SW 1271 (cell line): ENCODE data around the gene NASP.
A peak's percentile ranks its signal among the peaks of the same experiment; 100 is the strongest.
"Not testable (repeated sequence)": the region's sequence is repeated elsewhere in the genome, so short reads cannot be mapped to it uniquely, and the experiment has no call there.

Experiments
- DNase-seq, 2 experiments: peaks; one replicate each; lab custom pipeline; 2025; lab: John Stamatoyannopoulos, UW

The NASP gene

GRCh38 chr1:45570631-45571030, 13.2 kb upstream of the NASP start:
- DNase-seq, result no peak

DNA sequence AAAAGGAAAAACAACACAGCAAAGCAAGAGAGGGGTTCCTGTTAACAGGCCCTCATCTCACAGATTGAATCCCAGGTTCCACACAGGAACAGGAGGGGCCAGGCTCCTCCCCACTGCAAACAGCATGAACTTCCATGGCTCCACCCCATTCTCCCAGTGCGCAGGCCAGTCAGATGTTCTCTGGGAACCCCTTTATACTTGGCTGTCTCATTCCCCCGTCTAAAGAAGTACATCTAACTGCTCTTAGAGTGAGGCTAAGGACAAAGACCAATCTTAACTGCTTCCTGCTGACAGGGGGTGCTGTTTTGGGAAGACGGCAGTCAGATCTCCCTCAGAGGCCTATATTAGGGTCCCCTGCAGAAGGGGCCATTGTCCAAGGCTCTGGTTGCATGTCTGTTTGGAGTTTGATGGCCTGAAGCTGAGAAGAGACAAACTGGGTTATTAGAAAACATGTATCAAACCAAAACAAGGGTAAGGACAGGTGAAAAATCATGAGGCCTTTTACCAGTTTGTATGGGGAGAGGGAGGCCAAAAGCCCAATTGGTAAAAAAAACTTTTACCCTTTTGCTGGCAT, 10.5 kb upstream of the NASP start:
- DNase-seq, result no peak

DNA sequence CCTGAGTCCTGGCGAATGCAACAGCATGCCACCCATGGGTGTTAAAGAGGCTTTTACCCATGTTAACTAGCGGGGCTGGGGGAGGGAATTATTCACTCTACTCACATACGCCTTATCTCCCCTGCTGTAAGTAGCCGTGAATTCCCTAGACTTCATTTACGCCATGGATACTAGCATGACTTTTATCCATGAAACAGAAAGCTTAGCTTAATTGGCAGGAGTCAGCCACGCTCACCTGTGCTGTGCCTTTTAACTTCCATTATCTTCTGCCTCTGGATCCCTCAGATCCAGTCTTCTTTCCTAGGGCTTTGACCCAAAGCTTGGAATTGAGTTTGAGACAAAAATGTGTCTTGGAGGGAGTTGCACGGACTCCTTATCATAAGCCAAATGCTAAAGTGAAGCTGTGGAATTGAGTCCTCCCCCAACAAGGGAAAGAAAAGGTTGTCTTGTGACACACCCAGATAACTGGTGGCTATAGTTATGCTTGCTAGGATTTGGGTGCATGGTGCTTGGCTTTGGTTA, 9.7 kb upstream of the NASP start:
- DNase-seq, result no peak

- peak; percentile 78 to 94 for DNase-seq
Observed at GRCh38 chr1:45583264-45583665, 576 bp upstream of the NASP start.

- DNase-seq, result peak; percentile 45 to 74
Observed at GRCh38 chr1:45584351-45585109, 689 bp downstream of the NASP start.

DNA sequence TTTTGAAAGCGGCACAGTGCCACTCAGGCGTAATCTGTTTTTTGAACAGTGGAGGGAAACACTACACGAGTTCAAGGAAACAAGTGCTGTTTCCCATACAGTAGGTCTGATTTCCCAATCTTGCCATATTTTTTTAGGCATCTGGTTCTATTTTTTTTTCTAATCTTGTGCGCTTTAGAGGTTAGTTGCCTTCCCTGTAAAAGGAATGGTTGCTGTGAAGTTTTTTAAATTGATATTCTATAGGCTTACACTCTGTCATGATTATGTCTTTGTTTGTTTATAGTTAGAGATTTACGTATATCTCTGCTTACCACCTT, 1.2 kb downstream of the NASP start:
- DNase-seq, result no peak

DNA sequence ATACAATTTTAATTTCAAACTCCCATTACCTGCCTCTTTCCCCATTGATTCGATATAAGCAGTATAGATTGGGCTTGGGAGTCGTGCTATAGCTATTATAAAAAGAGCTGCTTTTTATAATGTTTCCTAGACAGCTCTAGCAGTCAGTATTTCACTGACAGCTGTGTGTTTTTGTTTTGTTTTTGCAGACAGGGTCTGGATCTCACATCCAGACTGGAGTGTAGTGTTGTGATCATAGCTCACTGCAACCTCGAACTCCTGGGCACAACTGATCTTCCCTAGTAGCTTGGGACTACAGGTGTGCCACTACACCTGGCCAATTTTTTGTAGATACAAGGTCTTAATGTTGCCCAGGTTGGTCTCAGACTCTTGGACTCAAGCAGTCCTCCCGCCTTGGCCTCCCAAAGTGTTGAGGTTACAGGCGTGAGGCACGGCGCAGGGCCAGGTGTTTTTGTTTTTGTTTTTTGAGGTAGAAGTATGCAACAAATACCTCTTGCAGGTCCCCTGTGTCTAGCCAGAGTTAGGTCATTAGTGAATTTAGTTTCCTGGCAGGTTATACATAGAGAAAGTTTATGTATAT, 1.7 kb downstream of the NASP start:
- no peak for DNase-seq

GRCh38 chr1:45586769-45587168, 2.9 kb downstream of the NASP start:
- no peak for DNase-seq

- no peak for DNase-seq
Observed at GRCh38 chr1:45589861-45590260, 6.0 kb downstream of the NASP start.

DNA sequence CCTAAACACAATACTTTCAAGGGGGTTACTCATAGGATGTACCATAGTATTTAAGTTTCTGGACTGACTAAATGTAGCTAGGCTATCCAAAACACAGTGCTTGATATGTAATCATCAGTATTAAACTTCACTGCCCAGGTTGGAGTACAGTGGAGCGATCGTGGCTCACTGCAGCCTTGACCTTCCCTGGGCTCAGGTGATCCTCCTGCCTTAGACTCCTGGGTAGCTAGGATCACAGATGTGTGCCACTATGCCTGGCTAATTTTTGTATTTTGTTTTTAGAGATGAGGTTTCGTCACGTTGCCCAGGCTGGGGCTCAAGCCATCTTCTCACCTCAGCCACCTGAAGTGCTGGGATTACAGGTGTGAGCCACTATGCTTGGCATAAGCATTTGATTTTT, 10.6 kb downstream of the NASP start:
- no peak for DNase-seq

- DNase-seq, result not testable (repeated sequence)
Observed at GRCh38 chr1:45596765-45597164, 12.9 kb downstream of the NASP start.

DNA sequence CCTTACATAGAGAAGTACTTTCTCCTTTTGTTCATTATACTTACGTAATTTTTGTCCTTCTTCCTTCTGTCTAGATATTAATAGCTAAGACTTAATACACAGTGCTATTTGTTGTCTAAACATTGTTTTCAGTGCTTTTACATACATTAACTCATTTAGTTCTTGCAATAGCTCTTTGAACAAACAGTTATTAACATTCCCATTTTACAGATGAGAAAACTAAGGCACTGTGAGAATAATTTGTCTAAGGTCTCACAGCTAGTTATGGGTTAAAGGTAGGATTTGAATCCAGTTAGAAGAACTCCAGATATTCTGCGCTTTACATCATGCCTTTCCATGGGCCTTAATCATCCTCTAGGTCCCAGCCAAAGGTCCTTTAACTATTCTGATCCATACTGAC, 20.4 kb downstream of the NASP start:
- no peak for DNase-seq

DNA sequence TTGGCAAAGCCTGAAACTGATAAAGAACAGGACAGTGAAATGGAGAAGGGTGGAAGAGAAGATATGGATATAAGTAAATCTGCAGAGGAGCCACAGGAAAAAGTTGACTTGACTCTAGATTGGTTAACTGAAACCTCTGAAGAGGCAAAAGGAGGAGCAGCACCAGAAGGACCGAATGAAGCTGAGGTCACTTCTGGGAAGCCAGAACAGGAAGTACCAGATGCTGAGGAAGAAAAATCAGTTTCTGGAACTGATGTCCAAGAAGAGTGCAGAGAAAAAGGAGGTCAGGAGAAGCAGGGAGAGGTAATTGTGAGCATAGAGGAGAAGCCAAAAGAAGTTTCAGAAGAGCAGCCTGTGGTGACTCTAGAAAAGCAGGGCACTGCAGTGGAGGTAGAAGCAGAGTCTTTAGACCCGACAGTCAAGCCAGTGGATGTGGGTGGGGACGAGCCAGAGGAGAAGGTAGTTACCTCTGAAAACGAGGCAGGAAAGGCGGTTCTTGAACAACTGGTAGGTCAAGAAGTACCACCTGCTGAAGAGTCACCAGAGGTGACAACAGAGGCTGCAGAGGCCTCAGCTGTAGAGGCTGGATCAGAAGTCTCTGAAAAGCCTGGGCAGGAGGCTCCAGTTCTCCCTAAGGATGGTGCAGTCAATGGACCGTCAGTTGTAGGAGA, 23.7 kb downstream of the NASP start:
- DNase-seq, result no peak

GRCh38 chr1:45608175-45609156, 24.6 kb downstream of the NASP start:
- no peak for DNase-seq

- no peak for DNase-seq
Observed at GRCh38 chr1:45610589-45611226, 26.9 kb downstream of the NASP start.

GRCh38 chr1:45612941-45613579, 29.2 kb downstream of the NASP start:
- DNase-seq, result no peak

DNA sequence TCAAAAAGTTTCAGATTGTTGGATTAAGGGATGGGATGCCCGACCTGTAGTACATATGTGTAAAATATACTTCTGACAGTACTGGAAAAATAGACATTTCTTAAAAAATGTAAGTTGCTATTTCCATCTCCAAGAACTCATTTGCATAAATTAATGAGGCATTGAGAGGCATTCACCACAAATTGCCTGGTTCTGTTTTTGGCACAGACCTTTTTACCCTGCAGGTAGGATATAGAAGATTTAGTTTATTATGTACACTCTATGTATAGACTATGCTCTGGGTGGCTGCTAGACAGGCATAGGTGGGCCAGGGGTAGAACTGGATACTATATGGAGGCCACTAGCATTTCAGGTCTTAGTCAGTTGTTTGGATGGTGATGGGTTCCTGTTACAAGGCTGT, 32.0 kb downstream of the NASP start:
- DNase-seq, result no peak

DNA sequence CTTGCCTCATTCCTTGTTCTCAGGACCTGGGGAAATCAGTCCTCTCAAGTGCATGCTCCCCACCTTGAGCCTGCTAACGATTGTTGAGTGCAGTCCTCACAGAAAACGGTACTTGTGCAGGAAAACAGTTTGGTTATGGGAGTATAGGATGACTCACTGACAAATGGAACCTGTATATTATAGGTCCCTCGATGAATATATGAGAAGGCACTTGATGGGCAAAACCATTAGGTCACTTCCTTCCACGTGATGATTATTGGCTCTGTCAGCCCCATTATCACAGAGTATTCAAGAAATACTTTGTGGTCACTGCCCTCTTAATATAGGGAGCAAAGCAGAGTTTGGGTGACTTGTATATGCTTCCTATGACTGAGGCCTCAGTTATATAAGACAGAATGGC, 33.8 kb downstream of the NASP start:
- no peak for DNase-seq

DNA sequence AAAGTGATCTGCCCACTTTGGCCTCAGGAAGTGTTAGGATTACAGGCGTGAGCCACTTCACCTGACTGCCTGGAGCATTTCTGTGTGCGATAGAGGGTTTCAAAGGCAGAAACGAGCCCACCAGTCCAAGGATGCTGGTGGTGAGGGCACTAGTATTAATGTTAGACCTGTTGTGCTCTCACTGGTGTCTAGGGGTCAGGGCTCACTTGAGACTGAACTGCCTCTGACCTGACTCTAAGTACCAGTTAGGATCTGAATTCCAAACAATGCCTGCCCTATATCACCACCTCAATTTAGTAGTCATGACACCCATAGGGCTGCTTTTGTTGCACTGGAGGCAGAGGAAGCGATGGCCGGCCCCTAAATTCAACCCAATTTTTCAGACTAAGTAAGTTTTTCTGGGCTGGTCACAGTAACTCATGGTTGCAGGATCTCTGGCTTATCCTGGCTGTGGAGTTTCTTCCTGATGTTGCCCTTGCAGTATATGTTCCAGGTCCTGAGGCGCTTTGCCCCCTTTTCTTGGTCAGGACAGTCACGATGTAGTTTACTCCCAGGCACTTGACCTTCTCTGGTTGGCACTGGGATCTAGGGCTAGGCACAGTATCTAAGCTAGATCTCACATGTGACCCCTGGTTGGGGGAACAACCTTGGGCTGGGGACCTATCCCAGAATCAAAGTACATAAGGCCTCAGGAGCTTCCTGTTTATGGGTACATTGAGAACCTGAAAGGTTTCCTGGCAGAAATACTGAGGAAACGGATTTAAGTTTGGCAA, 35.5 kb downstream of the NASP start:
- DNase-seq, result no peak
